ENCODE results near the gene FBXO30. TPM values are rescaled to one million over a fixed set of nuclear protein-coding genes. Genes with fewer than 3 reads are reported as not detected.

The FBXO30 gene
- 3.6 TPM in 2 replicates for total RNA-seq (2022)
- Bru-seq, nascent RNA: percentile 71 among the genes with signal in this experiment
- percentile 55 among the genes with signal in this experiment for BruChase-seq, experiment 1, labeled RNA remaining after a 6-hour chase
- percentile 79 among the genes with signal in this experiment for BruChase-seq, experiment 2, labeled RNA remaining after a 2-hour chase
- long read RNA-seq, full-length matches to known transcripts: 3 of 5 reads
- long read RNA-seq, partial matches to known transcripts: 0 of 5 reads
- long read RNA-seq, other reads (novel, unspliced or antisense): 2 of 5 reads

- CTCF ChIA-PET: interaction anchor here (0.6 kb wide), 2 partner anchors 79 to 524 kb away, joined by 3 to 4 read pairs; no protein-coding TSS in a partner anchor
- no peaks in the 10 kb centered on the region for H3K27me3 Mint-ChIP-seq (ENCODE audit: unreplicated experiment)
- peak within 1 kb of the TSS; percentile 87 for H3K4me3 Mint-ChIP-seq (ENCODE audit: low read depth, unreplicated experiment)
These were observed at the start of gene FBXO30 for GRCh38 chr6:145814501-145815308. Gene FBXO30 (minus strand): TSS chr6:145814795. CDS start chr6:145806405, 8,390 bp downstream.

GRCh38 chr6:145863988-145864616, 49.5 kb upstream of the FBXO30 start:
- no peak for DNase-seq
- Mint-ChIP-seq H3K4me3 (ENCODE audit: low read depth, unreplicated experiment) (no peak overlapping the region), H3K27me3 (ENCODE audit: unreplicated experiment) (no peaks in the 10 kb centered on the region), H3K9me3 (ENCODE audit: low read depth, unreplicated experiment) (no peaks in the 10 kb centered on the region), H3K36me3 (ENCODE audit: insufficient read depth, unreplicated experiment) (no peaks in the 10 kb centered on the region), H3K27ac (ENCODE audit: unreplicated experiment) (no peak overlapping the region), H3K4me1 (ENCODE audit: low read depth, unreplicated experiment) (no peaks in the 10 kb centered on the region)
- CTCF ChIA-PET: interaction anchor here (0.6 kb wide), 1 partner anchor 468 kb away, joined by 3 read pairs; no protein-coding TSS in a partner anchor
- intact Hi-C loops (cut with micrococcal nuclease; ENCODE audit: unreplicated experiment): no loop called here
- no TSS peak for BruUV-seq (replicated peaks)
- TF ChIP-seq CTCF (IDR thresholded peaks at IDR 0.05; ENCODE audit: unreplicated experiment): no peak

More at GRCh38 chr6:145814501-145815308, at the start of gene FBXO30:
- intact Hi-C loops (cut with micrococcal nuclease; ENCODE audit: unreplicated experiment): loop anchor here (5.0 kb wide), 1 partner anchor 42 kb away; no protein-coding TSS in a partner anchor
- Mint-ChIP-seq H3K4me1 (ENCODE audit: low read depth, unreplicated experiment) (peaks cover 14% of the 10 kb centered on the region), H3K36me3 (ENCODE audit: insufficient read depth, unreplicated experiment) (peaks cover 20% of the 10 kb centered on the region), H3K9me3 (ENCODE audit: low read depth, unreplicated experiment) (no peaks in the 10 kb centered on the region), H3K27ac (ENCODE audit: unreplicated experiment) (peak within 1 kb of the TSS; percentile 82)
- TF ChIP-seq CTCF (IDR thresholded peaks at IDR 0.05; ENCODE audit: unreplicated experiment): no peak
- peak; percentile 83 for DNase-seq
- TSS peak; percentile 44 for BruUV-seq (replicated peaks)

- intact Hi-C loops (cut with micrococcal nuclease; ENCODE audit: unreplicated experiment): no loop called here
- CTCF ChIA-PET: interaction anchor here (0.6 kb wide), 1 partner anchor 13 kb away, joined by 4 read pairs; no protein-coding TSS in a partner anchor
- no peak overlapping the region for H3K27ac Mint-ChIP-seq (ENCODE audit: unreplicated experiment)
- H3K4me1 Mint-ChIP-seq (ENCODE audit: low read depth, unreplicated experiment): no peaks in the 10 kb centered on the region
- no peaks in the 10 kb centered on the region for H3K27me3 Mint-ChIP-seq (ENCODE audit: unreplicated experiment)
- no peak overlapping the region for H3K4me3 Mint-ChIP-seq (ENCODE audit: low read depth, unreplicated experiment)
- BruUV-seq (replicated peaks): no TSS peak
- TF ChIP-seq CTCF (IDR thresholded peaks at IDR 0.05; ENCODE audit: unreplicated experiment): no peak
- no peaks in the 10 kb centered on the region for H3K9me3 Mint-ChIP-seq (ENCODE audit: low read depth, unreplicated experiment)
- no peaks in the 10 kb centered on the region for H3K36me3 Mint-ChIP-seq (ENCODE audit: insufficient read depth, unreplicated experiment)
- DNase-seq: no peak
These were observed 48.8 kb upstream of the FBXO30 start for GRCh38 chr6:145863366-145863765.

- H3K4me3 Mint-ChIP-seq (ENCODE audit: low read depth, unreplicated experiment): no peak overlapping the region
- no peaks in the 10 kb centered on the region for H3K27me3 Mint-ChIP-seq (ENCODE audit: unreplicated experiment)
- H3K9me3 Mint-ChIP-seq (ENCODE audit: low read depth, unreplicated experiment): no peaks in the 10 kb centered on the region
- no peaks in the 10 kb centered on the region for H3K36me3 Mint-ChIP-seq (ENCODE audit: insufficient read depth, unreplicated experiment)
- no peak for DNase-seq
- no peaks in the 10 kb centered on the region for H3K4me1 Mint-ChIP-seq (ENCODE audit: low read depth, unreplicated experiment)
- no peak overlapping the region for H3K27ac Mint-ChIP-seq (ENCODE audit: unreplicated experiment)
- intact Hi-C loops (cut with micrococcal nuclease; ENCODE audit: unreplicated experiment): no loop called here
- TF ChIP-seq CTCF (IDR thresholded peaks at IDR 0.05; ENCODE audit: unreplicated experiment): no peak
- BruUV-seq (replicated peaks): no TSS peak
- CTCF ChIA-PET: no interaction called here
These were observed 46.0 kb upstream of the FBXO30 start for GRCh38 chr6:145860562-145860961.

Measured in Calu3 (cell line).